GM18520 (cell line): ENCODE data around the gene TTLL7.
"Not testable (repeated sequence)": the region's sequence is repeated elsewhere in the genome, so short reads cannot be mapped to it uniquely, and the experiment has no call there.

ENCODE experiments used
- ATAC-seq: cut with Tn5 transposase; IDR thresholded peaks from one replicate; pipeline ENCODE4 v1.9.1; 2021; ENCODE audit not compliant: unreplicated experiment

The TTLL7 gene

DNA sequence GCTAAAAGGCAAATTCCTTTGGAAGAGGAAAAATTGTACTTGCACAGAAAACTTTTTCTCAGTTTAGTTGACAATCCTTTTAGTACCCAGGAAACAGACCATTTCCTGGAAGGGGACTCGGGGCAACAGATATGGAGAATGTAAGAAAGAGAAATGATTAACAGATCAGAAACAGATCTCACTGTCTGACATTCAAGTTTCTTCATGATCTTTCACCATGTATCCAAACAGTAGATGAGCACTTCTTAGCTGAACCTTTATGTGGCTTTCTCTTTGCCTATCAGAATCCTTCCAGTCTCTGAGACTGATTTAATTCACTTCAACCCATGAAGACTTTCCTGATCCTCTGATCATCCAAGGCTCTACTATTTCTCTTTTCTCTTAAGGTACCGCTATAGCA, 2.7 kb downstream of the TTLL7 start:
- ATAC-seq: no peak

DNA sequence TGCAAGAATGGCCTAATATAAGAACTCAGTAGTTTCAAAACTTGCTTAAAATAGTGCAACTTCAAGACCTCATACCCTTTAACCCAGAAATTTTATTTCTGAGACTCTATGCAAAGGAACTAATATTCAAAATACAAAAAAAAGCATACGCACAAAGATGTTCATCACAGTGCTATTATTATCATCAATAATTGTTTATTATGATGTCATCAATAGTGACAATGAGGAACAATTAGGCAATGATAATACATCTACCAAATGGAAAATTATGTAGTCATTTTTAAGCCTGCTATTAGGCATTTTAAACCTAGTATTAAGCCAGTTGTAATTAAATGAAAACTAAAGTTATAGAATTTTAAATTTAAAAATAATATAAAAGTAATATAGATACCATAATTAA, 3.3 kb downstream of the TTLL7 start:
- no peak for ATAC-seq

DNA sequence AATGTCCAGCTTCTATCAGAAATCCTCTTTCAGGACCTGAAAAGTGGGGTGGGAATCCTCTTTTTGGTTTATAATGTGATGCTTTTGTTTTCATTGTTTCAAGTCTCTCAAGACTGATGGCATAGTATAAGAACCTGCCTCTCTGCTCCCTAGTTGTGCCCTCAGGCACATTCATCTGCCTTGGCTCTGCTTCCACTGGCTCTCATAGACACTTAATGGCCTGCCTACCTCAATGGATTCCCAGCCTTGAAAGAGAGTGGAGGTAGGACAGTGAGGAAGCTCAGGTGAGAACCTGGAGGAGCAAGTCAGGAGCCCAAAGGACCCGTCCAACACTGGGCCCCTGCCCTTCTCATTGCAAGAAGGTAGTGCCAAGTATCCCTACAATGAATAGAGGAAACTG, 4.8 kb downstream of the TTLL7 start:
- no peak for ATAC-seq

DNA sequence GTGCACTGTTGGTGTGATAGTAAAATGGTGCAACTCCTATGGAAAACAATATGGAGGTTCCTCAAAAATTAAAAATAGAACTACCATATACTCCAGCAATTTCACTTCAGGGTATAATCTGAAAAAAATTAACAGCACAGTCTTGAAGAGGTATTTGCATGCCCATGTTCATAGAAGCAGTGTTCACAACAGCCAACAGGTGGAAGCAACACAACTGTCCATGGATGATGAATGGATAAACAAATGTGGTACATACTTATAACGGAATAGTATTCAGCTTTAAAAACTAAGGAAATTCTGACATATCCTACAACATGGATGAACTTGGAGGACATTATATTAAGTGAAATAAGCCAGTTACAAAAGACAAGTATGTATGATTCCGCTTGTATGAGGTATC, 8.2 kb downstream of the TTLL7 start:
- no peak for ATAC-seq

DNA sequence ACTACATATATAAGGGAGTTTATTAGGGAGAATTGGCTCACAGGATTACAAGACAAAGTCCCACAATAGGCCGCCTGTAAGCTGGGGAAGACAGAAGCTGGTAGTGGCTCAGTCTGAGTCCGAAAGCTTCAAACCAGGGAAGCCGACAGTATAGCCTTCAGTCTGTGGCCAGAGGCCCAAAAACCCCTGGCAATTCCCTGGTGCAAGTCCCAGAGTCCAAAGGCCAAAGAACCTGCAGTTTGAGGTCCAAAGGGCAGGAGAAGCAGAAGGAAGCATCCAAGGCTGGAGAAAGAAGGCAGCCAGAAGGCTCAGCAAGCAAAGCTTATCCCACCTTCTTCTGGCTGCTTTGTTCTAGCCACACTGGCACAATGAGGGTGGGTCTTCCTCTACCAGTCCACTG, 13.9 kb downstream of the TTLL7 start:
- ATAC-seq: no peak

DNA sequence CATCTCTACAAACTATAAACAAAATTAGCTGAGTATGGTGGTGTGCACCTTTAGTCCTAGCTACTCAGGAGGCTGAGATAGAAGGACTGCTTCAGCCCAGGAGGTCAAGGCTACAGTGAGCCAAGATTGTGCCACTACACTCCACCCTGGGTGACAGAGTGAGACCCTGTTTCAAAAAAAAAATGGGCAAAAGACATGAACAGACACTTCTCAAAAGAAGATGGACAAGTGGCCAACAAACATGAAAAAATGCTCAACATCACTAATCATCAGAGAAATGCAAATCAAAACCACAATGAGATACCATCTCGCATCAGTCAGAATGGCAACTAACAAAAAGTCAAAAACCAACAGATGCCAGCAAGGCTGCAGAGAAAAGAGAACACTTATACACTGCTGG, 15.0 kb downstream of the TTLL7 start:
- not testable (repeated sequence) for ATAC-seq

DNA sequence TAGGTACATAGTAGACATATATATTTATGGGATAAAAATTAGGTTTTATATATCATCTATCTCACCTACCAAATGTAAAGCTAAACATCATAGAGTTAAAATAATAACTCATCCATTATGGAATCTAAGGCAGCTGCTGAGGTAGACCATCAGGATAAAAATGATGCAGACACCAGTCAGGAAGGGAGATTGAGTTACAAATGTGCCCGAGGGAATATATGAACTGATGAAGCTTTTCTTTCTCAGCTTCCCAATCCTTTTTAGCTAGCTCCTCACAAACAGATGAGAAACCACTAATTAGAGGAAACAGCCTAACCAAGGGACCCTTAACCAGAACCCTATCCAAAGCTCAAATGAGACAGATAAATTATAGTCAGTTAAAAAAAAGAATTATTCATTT, 20.9 kb downstream of the TTLL7 start:
- ATAC-seq: no peak

DNA sequence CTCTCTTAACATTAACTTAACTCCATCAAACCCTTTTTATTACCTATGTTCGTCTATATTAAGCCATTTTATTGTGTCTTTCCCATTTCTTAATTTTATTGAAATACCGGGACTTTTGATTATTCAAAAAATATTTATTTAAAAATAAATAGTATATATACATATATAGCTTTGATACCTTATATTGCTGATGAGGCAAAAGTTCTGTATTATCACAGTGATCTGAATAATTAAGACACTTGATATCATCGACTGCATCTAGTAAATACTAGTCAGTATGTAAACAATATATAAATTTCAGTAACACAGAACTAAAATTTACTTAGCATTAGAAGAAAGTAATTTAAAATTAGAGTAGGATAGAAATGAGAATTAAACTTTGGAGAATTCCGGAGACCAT, 22.0 kb downstream of the TTLL7 start:
- ATAC-seq: no peak

DNA sequence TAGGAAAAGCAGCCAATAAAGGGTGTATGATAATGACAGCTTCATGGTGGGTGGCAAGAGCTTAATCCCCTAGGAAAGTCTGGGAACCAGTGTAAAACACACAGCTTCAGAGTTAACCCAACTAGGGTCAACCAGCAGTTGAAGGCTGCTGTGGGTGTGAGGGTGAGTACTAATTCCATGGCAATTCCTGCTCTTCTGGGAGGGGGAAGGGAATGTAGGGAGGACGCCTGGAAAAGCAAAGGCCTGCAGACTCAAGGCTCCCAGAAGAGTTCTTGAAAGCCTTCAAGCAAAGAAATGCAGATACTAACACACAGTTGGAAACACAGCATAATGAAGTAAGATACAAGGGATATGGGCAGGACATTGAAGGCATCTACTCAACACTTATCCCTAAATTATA, 28.1 kb downstream of the TTLL7 start:
- ATAC-seq: no peak

DNA sequence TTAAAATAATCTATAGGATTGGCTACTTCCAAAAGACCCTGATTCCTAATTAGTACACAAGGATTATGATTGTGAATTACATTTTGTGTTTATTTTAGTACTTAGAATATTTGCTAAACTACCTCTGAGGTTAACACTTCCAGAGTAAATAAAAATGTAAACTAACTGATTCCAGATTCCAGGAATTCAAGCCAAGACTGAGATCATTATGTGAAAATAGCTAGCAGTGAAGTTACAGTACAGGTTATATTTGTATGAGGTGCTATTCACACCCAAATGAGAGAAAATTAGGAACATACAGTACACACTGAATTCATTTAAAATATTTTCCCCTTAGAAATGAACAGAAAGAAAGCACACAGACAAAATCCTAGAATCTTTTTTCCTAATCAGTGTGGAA, 28.8 kb downstream of the TTLL7 start:
- ATAC-seq: no peak

DNA sequence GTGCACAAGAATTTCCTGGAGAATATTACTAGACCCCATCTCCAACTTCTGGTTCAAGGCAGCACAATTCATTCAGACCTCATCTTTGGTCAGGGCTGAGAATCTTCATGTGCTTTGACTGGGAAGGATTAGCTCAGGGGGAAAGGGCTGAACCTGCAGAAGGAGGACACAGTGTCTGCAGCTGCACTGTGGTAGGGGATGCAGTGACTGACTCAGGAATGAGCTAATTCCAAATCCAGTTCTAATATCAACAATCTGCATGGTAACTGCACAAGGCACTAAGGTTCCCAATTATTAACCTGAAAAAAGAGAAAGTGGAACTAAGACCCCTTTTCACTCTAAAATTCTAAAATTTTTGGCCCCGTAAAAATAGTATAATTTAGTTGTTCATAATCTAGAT, 31.6 kb downstream of the TTLL7 start:
- no peak for ATAC-seq

DNA sequence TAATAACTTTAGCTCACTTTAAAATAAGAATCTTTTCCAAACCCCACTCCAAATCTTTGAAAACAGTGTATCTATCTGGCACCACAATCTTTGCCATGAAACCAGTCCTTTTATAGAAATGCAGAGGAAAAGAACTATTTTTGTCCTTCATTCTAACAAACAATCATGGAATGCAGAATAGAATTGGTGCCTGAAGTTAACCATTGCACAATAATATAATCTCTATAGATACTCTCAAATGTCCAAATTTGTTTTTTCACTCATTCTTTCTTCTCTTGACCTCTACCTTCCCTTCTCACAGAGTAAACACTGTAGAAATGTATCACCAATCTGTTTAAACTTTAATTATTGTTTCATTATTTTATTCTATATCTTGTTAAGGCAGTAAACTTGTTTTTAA, 34.8 kb downstream of the TTLL7 start:
- no peak for ATAC-seq

DNA sequence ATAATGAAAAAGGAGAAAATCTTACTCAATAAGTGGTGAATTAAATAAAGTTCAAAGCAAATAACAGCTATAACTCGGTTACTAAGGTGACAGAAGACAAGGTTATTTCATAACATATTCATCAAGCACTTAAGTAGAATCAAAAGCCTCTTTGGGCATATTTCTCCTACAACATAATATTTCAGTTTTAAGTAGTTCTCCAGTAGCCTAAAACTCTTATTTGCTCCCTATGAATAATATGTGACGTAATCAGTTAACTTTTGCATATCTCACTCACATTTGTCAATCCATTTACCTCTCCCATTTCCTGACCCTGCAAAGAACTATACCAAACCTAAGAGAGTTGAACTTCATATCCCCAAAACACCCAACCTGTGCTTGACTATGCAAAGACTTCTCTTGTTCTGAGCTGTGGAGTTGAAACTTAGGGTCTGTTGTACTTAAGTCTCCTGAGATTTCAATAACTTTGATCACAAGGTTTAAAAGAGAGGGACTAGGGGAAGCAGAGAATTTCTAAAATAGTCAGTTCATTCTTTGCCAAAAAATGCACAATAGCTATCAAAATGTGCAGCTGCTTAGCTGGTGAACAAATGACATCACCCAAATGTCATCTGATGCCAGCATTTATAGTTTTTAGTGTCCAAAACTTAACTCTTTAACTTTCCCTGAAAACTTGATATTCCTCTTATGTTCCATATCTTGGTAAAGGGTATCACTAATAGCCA, 37.2 kb downstream of the TTLL7 start:
- no peak for ATAC-seq

DNA sequence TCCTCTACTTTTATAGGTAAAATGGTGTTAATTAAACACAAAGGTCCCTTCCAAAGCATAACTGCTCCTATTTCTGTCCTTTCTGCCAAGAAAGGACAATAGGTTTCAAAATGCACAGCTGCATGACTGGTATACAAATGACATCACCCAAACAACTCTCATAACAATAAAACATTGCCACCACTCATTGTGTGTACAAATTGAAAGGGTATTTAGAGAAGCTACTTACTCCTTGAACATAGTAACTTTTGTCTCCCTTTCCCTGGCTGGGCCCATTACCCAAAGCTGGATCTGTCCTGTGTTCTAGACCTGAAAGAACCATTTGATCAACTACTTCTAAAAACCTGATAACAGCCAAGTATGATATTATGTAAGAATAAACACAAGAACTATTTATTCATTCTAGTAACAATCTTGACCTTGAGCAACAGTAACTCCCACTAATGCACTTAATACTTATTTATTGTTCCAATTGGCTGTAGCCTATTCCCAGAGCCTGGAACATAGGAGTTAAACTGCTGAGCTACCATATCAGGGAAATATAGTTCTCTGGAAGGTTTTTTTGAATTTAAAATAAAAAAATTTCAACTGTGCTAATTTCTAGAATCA, 38.2 kb downstream of the TTLL7 start:
- ATAC-seq: no peak

DNA sequence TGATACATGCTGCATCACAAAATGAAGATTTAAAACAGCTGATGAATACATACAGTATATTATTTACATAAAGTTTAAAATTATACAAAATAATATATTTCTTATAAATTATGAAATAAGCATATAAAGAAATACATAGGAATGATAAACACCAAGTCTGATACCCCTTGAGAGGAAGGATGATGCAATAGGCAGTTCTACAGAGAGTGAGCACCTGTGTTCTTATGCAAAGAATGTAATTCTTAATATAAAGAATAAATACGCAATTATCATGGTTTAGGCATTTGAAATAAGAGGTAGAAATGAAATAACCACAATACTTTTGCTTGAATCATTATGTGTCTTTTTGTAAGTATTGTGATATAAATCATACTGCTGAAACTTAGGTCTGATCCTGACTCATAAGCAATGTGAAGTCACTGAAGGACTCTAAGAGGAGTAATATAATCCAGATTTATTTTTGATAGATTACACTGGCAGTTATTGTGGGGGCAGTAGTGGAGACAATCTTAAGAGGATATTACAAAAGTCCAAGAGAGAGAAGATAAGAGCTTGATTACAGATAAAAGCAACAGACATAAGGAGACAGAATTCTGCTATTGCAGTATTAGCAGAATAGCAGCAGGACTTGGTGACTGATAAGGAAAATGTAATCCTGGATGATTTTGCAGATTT, 39.0 kb downstream of the TTLL7 start:
- no peak for ATAC-seq

DNA sequence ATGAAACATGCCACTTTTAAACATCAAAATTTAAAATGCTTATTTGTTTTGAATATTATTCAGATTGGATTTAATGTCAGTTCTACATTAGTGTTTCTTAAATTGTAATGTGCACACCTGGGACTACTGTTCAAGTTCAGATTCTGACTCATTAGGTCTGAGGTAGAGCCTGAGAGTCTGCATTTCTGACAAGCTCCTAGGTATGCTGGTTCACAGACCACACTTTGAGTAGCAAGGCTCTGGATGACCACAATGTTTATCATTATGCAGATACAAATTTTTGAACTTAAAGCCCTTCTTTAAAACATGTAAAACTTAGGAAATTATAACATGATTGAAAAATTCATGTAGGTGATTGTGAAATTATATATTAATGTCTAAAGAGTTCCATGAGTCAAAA, 40.2 kb downstream of the TTLL7 start:
- no peak for ATAC-seq

DNA sequence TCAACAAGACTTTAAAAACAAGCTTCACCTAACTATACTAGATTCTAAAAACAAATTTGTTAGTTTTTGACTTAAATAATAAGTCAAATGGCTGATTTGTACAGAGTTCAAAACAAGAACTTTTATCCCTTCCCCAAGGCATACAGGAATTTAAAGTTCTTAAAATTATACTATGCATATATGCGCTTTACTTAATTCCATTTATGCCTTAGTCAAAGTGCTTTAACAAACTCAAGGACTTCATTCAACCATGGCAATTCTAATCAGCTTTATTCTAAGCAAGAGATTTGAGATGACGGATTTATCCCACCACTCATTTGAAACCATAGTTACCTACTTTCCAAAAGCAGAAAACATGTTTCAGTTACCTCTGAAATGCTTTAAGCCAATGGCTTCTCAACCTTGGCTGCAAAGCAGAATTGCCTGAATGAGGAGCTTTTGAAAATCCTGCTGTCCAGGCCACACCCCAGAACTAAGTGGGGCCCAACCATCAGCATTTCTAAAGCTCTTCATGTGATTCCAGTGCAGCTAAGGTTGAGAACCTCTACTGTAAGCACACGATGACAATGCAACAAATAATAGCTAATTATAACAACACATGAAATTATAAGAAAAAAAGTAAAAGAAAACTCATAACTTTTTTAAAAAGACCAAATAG, 44.6 kb downstream of the TTLL7 start:
- no peak for ATAC-seq

DNA sequence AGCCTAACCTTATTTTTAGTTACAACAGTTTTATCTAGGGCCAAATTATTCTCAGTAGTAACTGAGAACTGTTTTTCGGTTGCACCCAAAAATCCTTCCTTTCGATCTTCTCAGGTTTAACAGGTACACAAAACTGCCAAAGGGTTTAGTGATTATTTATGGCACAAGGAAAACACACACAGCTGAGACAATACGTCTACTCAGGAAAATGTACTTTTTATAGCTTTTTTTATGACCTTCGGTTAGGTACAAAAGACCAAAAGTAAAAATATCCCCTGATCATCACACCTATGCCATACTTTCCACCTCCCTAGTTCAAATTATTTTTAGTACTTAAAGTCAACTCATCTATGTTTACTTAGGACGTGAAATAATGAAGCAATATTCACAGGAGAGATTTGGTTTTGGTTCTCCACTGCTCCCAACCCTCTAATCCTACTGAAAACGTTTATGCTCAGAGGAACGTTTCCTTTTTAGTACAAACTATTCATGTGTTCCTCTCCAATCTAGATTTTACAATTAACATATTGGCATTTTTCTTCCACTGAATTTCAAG, 48.7 kb downstream of the TTLL7 start:
- no peak for ATAC-seq

DNA sequence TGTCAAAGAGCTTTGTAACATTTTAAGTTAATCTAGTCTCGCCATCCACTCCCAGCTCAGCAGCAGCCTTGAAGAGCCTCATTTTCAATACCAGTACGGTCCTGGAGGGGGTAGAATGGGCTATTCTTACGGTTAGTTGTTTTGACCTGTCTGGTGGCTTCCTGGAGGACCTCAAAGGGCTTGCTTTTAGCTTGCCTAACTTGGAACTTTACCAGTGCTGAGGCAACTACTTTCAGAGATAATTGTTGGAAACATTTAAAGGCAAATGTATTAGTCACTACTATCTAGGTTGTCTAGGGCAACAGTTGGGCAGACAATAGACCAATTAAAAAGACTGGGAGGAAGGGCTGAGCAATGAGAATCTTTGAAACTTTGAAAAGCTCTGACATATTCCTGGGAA, 56.0 kb downstream of the TTLL7 start:
- ATAC-seq: no peak

DNA sequence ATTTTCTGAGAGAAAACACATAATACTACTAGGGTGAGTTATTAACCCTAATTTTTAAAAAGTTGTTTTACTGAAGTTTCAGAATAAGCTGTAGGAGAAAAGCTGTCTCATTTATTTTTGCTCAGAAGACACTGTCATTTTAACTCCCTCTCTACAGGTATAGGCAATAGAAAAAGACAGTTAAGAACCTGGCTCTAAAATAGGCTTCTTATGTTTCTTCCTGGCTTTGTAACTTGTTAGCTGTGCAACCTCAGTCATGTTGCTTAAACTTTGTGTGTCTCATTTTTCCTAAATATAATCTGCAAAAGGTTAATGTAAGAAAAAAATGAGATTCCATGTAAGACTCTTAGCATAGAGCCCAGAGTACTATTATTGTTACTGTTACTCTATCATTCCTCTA, 64.4 kb downstream of the TTLL7 start:
- no peak for ATAC-seq

DNA sequence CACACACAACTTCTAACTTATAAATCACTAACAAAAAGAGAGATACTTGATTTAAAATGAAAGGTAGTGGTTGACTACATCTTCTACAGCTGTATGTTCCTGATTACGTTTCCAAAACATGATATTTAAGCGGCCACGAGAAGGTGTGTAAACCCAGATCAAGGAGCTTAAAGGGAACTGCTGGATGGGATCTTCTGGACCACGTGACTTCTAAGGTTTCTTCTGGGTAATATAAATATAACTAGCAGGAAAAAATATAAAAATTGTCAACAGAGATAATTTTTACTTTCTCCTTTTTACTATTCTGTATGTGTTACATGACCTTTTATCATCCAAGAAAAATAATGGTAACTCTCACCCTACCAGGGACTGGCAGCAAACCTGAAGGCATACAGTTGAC, 66.2 kb downstream of the TTLL7 start:
- ATAC-seq: no peak

DNA sequence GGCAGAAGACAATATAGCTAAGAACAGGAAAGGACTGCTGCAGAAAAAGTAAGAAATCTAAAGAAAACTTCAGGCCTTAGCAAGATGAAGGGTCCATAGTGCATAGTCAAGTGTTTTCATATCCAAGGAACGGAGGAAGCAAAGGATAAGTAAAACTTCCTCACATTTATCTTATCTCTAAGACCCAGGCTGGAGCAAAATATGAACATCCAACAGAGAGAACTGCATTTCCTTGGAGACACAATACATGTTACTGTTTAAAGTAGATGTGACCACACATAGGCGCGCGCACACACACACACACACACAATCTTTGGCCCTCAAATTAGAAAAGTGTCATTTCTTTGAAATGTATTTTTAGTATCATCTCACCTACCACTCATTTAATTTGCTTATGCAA, 66.7 kb downstream of the TTLL7 start:
- no peak for ATAC-seq
